Activated CD4-positive, CD25-positive, alpha-beta regulatory T cell treated with anti-CD3 and anti-CD28 coated beads, Interleukin-2, amount 50 U/mL, for 24 hours (primary cell): ENCODE data around the gene ADSS1.
A peak's percentile ranks its signal among the peaks of the same experiment; 100 is the strongest.

Experiments
- ATAC-seq, 2 donors: fragments of 150-1000 bp; cut with Tn5 transposase; one replicate each; pipeline ENCODE4 v1.10.0; 2021; ENCODE audit warnings: mild to moderate bottlenecking in 1 of 2, moderate library complexity in 1 of 2

The ADSS1 gene

GRCh38 chr14:104700225-104700651 lies 23.8 kb upstream of the ADSS1 start:
- ATAC-seq, result no peak

GRCh38 chr14:104700747-104701217 lies 23.2 kb upstream of the ADSS1 start:
- ATAC-seq, result no peak

DNA sequence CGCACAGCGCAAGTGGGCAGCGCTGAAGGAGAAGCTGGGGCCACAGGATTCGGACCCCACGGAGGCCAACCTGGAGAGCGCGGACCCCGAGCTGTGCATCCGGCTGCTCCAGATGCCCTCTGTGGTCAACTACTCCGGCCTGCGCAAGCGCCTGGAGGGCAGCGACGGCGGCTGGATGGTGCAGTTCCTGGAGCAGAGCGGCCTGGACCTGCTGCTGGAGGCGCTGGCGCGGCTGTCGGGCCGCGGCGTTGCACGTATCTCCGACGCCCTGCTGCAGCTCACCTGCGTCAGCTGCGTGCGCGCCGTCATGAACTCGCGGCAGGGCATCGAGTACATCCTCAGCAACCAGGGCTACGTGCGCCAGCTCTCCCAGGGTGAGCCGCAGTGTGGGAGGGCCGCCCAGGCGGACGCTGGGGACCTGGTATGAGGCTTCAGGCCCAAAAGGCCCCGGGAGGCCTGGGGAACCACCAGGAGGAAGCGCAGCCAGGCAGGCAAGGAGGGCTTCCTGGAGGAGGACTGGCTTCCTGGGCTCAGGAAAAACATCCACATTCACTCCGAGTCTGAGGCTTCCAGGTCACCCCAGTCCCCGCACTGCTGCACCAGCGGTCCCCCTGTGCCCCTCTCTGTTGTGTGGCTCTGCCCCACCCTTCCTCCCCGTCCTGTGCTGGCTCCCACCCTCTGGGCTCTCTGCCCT lies 22.5 kb upstream of the ADSS1 start:
- no peak for ATAC-seq

DNA sequence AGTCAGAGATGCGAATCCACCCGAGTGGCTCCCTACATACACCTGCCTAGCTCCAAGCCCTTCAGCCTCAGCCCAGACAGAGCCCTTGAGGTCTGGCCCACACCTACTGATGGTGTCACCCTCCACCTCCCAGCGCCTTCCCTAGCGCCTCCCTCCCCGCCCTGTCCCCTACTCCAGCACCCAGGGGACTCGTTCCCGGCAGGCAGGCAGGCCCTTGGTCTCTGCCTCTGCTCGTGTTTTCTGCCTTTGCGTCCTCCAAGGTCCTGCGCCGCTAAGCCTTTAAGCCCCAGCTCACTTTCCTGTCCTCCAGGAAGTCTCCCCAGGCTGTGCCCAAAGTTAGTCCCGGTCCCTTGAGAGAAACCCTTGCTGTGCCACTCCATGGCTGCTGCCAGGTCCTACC lies 21.9 kb upstream of the ADSS1 start:
- no peak for ATAC-seq

DNA sequence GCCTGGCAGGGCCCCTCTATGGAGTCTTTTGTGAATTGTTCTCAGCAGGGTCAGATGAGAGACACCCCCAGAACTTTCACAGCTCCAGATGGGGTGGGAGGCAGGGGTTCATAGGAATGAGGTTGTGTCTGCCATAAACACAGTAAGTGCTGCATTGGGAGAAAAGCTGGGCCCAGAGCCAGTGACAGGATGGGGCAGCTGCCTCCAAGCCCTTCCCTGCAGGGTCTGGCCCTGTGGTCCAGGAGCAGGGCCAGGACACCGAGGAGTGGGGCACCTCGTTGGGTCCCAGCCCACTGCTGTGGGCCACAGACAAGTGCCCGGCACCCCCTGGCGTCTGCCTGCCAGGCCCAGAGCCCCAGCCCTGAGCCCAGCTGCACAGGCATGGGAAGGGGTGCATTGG lies 21.4 kb upstream of the ADSS1 start:
- ATAC-seq, result no peak

DNA sequence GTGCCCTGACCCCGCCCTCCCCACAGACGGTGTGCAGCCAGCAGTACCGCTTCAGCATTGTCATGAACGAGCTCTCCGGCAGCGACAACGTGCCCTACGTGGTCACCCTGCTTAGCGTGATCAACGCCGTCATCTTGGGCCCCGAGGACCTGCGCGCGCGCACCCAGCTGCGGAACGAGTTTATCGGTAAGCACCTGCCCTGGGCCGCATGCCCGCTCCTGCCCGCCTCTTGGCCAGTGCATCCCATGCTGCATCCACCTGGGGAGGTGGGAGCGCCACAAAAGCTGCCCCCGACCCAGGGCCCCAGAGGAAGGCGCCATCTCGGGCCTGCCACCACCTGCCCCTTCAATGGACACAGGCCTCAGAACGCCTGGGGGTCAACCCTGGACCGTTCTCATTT lies 20.8 kb upstream of the ADSS1 start:
- no peak for ATAC-seq

DNA sequence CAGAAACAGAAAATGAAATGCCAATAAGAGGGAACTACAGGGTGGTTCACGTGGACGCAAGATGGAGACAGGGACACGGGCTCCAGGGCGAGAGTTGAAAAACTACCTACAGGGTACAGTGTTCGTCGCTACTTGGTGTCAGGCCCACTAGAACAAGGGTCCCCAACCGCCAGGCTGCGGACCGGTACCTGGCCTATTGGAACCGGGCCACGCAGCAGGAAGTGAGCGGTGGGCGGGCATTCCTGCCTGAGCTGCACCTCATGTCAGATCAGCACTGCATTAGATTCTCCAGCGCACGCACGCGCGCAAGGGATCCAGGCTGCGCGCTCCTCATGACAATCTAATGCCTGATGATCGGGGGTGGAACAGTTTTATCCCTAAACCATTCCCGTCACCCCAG lies 19.8 kb upstream of the ADSS1 start:
- ATAC-seq, result no peak

DNA sequence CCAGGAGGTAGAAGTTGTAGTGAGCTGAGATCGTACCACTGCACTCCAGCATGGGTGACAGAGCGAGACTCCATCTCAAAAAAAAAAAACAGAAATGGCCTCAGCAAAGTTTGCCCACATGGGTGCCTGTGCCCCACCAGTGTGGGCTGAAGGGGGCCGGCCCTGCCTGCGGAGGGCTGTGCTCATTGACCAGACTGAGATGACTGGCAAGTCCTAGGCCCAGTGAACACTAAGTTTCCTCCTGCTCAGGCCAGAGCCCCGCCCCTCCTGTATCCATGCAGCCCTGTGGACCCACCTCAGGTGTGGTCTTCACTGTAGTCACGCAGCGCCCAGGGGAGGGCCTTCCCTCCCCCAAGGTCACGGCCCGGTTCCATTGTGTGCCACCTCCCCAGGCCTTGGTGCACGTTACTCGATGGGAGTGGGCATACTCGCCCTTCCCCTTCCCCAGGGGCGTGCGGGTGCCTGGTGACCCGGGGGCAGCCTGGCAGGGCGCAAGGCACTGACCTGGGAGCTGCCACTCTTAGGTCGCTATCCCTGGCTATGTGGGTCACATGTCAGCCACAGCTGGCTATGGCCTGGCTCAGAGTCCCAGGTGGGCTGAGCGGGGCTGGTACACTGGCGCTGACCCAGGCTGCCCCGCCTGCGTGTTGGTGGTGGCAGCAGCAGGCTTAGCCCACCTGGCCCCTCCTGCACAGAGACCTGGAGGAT lies 18.5 kb upstream of the ADSS1 start:
- ATAC-seq, result no peak

- ATAC-seq, result no peak
Measured at GRCh38 chr14:104706733-104707607, 17.1 kb upstream of the ADSS1 start.

DNA sequence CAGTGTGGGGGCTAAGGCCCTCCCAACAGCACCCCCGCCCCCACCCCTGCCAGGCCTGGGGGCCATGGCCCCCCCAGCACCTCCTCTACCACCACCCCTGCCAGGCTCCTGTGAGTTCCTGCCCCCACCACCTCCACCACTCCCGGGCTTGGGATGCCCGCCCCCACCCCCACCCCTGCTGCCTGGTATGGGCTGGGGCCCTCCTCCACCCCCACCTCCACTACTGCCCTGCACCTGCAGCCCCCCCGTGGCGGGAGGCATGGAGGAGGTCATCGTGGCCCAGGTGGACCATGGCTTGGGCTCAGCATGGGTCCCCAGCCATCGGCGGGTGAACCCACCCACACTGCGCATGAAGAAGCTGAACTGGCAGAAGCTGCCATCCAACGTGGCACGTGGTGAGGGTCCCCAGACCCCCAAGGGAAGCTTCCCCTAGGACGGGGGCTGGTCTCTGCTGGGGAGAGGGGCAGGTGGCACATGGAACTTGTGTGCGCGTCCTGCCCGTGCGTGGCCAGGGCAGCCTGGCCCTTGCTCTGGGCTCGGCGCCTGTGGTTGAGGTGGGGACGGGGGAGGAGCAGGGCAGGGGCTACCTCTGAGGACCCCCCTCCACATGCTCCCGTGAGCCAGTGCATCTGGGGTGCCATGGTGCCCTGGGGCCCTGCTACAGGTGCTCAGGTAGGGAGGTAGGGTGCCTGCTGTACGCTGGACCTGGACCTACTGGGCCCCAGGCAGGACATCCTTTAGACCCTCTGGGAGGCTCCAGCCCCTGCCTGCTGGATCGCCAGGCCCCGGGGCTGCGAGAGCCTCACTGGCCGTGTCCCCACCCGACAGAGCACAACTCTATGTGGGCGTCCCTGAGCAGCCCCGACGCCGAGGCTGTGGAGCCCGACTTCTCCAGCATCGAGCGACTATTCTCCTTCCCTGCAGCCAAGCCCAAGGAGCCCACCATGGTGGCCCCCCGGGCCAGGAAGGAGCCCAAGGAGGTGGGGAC lies 16.1 kb upstream of the ADSS1 start:
- no peak for ATAC-seq

DNA sequence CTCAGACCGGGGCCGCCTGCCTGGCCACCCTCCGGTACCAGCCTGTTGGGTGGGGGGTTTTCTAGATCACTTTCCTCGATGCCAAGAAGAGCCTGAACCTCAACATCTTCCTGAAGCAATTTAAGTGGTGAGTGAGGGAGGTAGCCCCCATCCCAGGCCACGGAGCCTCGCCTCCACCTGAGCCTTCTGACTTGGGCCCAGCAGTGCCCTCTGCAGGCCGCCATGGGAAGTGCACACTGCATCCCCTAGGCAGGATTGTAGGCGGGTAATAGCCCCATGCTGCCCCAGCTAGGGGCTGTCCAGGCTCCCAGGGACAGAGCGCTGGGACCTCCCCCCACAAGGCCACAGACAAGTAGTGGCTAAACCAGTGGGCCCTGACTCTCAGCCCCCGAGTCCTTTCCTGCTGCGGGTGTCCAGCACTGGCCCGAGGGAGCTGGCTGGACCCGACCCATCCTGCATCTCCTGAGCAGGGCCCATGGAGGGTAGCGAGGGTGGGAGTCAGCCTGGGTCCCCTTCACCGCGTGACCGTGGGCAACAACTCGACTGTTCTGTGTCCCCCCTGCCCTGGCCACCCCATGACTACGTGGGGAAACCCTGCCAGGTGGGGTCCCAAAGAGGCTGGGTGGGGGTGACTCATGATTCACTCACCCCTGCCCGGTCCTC lies 15.3 kb upstream of the ADSS1 start:
- peak; percentile 71 to 80 for ATAC-seq

DNA sequence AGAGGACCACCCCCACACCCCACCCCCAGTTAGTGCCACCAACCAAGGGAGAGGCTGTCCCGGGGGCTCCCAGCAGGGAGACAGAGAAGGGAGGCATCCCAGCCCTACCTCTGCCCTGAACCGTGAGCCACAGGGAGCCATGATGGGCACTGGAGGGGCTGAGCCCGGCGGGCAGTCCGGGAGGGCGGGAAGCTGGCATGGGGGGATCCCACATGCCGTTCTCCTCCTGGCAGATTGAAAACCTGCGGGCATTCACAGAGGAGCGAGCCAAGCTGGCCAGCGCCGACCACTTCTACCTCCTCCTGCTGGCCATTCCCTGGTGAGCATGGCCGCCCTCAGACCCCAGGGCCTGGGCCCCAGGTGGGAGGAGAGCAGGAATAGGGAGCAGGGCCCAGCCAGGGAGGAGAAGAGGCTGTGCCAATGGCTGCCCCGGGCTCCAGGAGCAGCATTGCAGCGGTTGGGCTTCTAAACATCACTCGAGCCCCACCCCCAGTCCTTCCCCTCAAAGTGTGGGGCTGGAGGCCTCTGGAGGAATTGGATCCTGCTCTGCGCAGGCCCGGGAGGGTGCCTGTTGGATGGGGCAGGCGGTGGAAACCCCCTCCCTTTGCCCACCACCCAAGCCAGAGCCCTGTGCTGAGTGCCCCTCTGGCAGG lies 14.5 kb upstream of the ADSS1 start:
- ATAC-seq, result no peak

DNA sequence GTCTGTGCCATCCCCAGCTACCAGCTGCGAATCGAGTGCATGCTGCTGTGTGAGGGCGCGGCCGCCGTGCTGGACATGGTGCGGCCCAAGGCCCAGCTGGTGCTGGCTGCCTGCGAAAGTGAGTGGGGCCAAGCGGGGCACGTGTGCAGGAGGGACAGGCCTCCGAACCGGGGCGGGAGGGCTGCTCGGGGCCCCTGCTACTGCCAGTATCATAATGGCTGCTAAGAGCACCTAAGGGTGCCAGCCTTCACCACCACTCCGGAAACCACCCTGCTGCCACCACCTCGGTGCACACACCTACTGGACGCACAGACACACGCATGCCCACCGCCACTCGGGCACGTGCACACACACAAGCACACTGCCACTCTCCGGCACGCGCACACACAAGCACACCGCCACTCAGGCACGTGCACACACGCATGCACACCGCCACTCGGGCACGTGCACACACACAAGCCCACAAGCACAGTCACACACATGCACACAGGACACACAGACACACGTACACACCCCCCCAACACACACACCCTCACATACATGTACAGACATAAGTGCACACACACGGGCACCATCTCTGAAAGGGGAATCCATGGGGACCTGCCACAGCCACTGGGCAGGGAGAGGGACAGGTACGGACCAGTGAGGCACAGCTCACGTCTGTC lies 13.8 kb upstream of the ADSS1 start:
- no peak for ATAC-seq

GRCh38 chr14:104712881-104713734 lies 10.9 kb upstream of the ADSS1 start:
- no peak for ATAC-seq

DNA sequence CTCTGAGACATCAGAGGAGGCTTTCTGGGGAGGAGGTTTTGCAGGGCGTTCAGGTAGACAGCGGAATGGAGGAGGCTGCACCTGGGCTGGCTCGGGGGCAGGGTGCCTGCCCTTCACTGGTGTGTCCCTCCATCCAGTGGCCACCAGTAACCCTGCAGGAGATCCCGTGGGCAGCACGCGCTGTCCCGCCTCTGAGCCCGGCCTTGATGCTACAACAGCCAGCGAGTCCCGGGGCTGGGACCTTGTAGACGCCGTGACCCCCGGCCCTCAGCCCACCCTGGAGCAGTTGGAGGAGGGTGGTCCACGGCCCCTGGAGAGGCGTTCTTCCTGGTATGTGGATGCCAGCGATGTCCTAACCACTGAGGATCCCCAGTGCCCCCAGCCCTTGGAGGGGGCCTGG lies 10.0 kb upstream of the ADSS1 start:
- ATAC-seq, result no peak

GRCh38 chr14:104714681-104715080 lies 9.3 kb upstream of the ADSS1 start:
- ATAC-seq, result no peak

- ATAC-seq, result no peak
Measured at GRCh38 chr14:104715416-104715815, 8.6 kb upstream of the ADSS1 start.

DNA sequence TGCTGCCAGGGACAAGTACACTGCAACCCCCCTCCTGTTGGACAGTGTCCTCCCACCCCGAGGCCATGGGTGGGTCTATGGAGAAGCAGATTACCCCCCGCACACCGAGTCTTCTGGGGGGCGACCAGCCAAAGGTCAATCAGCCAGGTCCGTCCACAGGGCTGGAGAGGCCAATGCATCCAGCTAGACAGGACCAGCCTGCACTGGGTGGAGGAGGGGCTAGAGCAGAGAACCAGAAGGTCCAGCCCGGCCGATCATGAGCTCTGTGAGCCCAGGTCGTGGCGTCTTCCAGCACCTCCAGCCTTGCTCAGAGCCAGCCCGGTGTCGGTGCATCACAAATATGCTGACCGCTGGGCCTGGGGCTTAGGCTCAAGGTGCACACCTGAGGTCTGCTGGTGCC lies 8.2 kb upstream of the ADSS1 start:
- ATAC-seq, result no peak

DNA sequence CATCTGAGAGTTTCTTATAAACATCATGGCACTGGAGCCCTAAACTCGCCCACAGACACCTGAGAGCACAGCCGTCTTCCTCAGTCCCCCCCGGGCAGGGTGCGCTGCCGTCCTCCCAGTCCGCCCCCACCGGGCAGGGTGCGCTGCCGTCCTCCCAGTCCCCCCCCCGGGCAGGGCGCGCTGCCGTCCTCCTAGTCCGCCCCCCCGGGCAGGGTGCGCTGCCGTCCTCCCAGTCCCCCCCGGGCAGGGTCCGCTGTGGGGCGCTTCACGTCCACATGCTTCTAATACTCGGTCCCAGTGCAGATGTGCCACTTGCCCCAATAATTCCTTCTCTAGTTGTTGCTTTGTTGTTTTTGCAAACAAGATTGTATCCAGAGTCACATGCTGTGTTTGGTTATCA lies 6.9 kb upstream of the ADSS1 start:
- no peak for ATAC-seq

DNA sequence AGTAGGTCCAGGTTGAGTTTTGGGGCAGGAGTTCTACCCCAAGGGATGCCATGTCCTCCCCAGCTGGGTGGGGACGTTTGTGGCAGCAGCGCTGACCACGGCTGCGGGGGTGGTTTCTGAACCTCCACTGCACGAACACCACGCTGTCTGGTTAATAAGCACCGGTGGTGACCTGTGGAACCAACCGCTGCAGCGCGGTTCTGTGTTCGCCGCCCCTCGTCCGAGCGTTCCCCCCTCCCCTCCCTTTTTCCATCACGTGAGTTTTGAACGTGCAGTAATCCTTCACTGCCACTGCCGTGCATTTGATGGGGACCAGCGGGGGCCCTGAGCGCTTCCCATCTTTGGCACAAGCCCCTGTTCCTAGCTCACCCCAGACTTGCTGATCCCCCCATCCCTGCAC lies 6.4 kb upstream of the ADSS1 start:
- ATAC-seq, result no peak
